Dendritic cell treated with granulocyte-macrophage colony-stimulating factor and Interleukin-4, amounts not matched to agents 40 ng/mL and 50 ng/mL, for 4 days (primary cell): ENCODE data around the gene PFDN1.

ENCODE experiments used
- H3K27ac Mint-ChIP-seq: one replicate; pipeline ENCODE4 v1.8.0; 2022; ENCODE audit warnings: mild to moderate bottlenecking, mixed read lengths
- H3K27me3 Mint-ChIP-seq: one replicate; pipeline ENCODE4 v1.8.0; 2022; ENCODE audit warnings: mild to moderate bottlenecking, mixed read lengths
- H3K36me3 Mint-ChIP-seq: one replicate; pipeline ENCODE4 v1.8.0; 2022; ENCODE audit warnings: low read depth, mixed read lengths
- H3K4me1 Mint-ChIP-seq: one replicate; pipeline ENCODE4 v1.8.0; 2022; ENCODE audit warnings: low read depth, mixed read lengths
- H3K4me3 Mint-ChIP-seq: one replicate; pipeline ENCODE4 v1.8.0; 2022; ENCODE audit warnings: mild to moderate bottlenecking, moderate library complexity, mixed read lengths
- H3K9me3 Mint-ChIP-seq: one replicate; pipeline ENCODE4 v1.8.0; 2022; ENCODE audit warnings: mixed read lengths
- intact Hi-C: fragments of 100-400 bp; cut with micrococcal nuclease; formaldehyde crosslinking; loops from one replicate; pipeline ENCODE4 v1.15.0; 2022

The PFDN1 gene

DNA sequence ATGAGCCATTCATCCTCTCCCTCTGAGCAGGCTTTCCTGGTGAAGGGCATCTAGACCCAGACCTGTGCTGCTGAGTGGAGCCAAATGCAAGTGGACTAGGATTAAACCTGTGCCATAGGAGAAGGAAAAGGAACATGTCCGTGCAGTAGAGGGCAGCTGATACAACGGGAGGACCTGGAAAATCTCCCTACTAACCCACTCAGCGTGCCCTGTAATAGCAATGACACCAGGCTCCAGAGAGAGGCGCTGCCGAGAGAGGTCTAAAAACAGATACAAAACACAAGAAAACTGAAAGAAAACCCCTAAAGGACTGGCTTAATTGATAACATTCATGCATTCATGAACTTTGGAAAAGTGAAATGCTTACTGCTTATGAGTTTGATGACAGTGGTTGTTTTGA lies 60.8 kb downstream of the PFDN1 start:
- Mint-ChIP-seq H3K4me3 (no peak overlapping the region), H3K27ac (no peak overlapping the region), H3K4me1 (peaks cover 42% of the 10 kb centered on the region), H3K9me3 (no peaks in the 10 kb centered on the region), H3K27me3 (no peaks in the 10 kb centered on the region), H3K36me3 (peaks cover 28% of the 10 kb centered on the region)
- intact Hi-C loops: no loop called here

GRCh38 chr5:140240987-140241706 lies 61.8 kb downstream of the PFDN1 start:
- intact Hi-C loops: no loop called here
- H3K36me3 Mint-ChIP-seq: peaks cover 26% of the 10 kb centered on the region
- H3K27me3 Mint-ChIP-seq: no peaks in the 10 kb centered on the region
- H3K4me3 Mint-ChIP-seq: no peak overlapping the region
- H3K27ac Mint-ChIP-seq: no peak overlapping the region
- H3K9me3 Mint-ChIP-seq: no peaks in the 10 kb centered on the region
- peaks cover 47% of the 10 kb centered on the region for H3K4me1 Mint-ChIP-seq

GRCh38 chr5:140239939-140240700 lies 62.8 kb downstream of the PFDN1 start:
- Mint-ChIP-seq H3K27me3 (no peaks in the 10 kb centered on the region), H3K4me1 (peaks cover 47% of the 10 kb centered on the region), H3K27ac (no peak overlapping the region), H3K4me3 (no peak overlapping the region), H3K36me3 (peaks cover 16% of the 10 kb centered on the region), H3K9me3 (no peaks in the 10 kb centered on the region)
- intact Hi-C loops: no loop called here

DNA sequence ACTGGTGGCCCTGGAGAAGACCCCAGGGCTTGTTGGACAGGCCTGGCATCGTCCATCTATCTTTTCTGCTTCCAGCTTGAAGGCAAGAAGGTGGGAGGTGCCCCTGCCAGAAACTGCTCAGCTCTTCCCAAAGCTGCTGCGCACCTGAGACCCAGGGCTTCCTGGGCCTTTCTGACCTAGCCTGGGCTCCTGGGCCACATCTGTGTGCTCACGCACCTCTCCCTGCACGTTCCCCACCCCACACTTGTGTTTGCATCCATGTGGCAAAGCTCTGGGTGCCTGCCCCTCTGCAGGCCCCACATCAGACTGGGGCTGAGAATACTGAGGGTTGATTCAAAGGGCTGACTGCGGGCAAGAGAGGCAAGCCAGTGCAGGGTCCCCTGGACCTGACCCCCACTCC lies 63.4 kb downstream of the PFDN1 start:
- H3K4me1 Mint-ChIP-seq: peaks cover 42% of the 10 kb centered on the region
- no peaks in the 10 kb centered on the region for H3K27me3 Mint-ChIP-seq
- H3K27ac Mint-ChIP-seq: no peak overlapping the region
- intact Hi-C loops: no loop called here
- peaks cover 9% of the 10 kb centered on the region for H3K36me3 Mint-ChIP-seq
- H3K4me3 Mint-ChIP-seq: no peak overlapping the region
- H3K9me3 Mint-ChIP-seq: no peaks in the 10 kb centered on the region

DNA sequence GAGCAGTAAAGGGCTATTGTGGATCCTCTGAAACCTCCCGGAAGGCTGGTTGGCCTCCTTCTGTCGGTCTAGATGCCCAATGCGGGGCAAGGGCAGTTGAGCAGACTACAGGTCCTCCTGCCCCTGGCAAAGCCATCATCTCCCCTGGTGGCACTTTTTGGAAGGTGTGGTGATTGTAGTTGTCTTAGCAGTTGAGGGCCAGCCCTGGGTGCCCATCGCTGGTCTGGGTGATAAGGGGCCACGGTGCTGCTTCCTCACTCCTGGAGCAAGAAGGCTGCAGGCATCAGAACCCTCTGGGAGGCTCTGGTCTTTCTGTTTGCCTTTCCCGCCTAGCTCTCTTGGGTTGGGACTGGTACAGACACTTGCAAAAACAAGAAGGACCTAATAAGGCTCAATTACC lies 64.1 kb downstream of the PFDN1 start:
- Mint-ChIP-seq H3K36me3 (peaks cover 2% of the 10 kb centered on the region), H3K27me3 (no peaks in the 10 kb centered on the region), H3K9me3 (no peaks in the 10 kb centered on the region), H3K27ac (no peak overlapping the region), H3K4me1 (peaks cover 40% of the 10 kb centered on the region), H3K4me3 (no peak overlapping the region)
- intact Hi-C loops: no loop called here

DNA sequence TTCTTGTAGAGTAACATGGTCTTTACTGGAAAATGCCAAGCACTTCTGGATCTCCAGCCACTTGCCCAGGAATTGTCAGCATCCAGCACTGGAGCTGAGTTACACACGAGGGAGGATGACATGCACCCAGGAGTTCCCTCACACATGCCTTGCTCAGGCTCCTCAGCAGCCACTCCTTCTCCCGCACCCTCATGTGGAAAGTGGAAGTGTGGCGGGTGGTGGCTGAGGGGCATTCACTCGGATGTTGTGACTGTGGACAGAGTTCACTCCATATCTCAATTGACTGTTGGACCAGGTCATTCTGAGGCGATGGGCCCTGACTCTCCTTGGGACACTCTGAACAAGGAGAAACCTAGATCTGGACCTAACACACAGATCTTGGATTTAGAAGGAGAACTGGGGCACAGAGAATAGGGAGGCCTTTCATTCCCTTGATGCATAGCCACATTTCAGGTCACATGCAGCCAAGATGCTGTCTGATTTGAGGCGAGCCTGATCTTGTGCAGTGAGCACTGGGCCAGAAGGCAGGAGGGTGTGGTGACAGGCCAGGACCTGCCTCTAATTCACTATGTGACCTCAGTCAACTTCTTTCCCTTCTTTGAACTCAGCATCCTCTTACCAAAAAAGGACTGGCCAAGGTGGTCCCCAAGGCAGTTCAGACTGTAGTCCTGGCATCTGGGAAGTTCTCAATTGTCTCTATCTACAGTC lies 65.9 kb downstream of the PFDN1 start:
- Mint-ChIP-seq H3K4me1 (peaks cover 41% of the 10 kb centered on the region), H3K9me3 (no peaks in the 10 kb centered on the region), H3K36me3 (no peaks in the 10 kb centered on the region), H3K27ac (no peak overlapping the region), H3K4me3 (no peak overlapping the region), H3K27me3 (no peaks in the 10 kb centered on the region)
- intact Hi-C loops: no loop called here

- Mint-ChIP-seq H3K27me3 (no peaks in the 10 kb centered on the region), H3K27ac (no peak overlapping the region), H3K36me3 (no peaks in the 10 kb centered on the region), H3K9me3 (no peaks in the 10 kb centered on the region), H3K4me1 (peaks cover 49% of the 10 kb centered on the region), H3K4me3 (no peak overlapping the region)
- intact Hi-C loops: no loop called here
Measured at GRCh38 chr5:140235791-140236551, 66.9 kb downstream of the PFDN1 start.

GRCh38 chr5:140234377-140234989 lies 68.4 kb downstream of the PFDN1 start:
- Mint-ChIP-seq H3K4me3 (no peak overlapping the region), H3K9me3 (no peaks in the 10 kb centered on the region), H3K27ac (no peak overlapping the region), H3K27me3 (no peaks in the 10 kb centered on the region), H3K36me3 (no peaks in the 10 kb centered on the region), H3K4me1 (peaks cover 49% of the 10 kb centered on the region)
- intact Hi-C loops: no loop called here

GRCh38 chr5:140232731-140233130 lies 70.2 kb downstream of the PFDN1 start:
- Mint-ChIP-seq H3K27ac (no peak overlapping the region), H3K9me3 (no peaks in the 10 kb centered on the region), H3K27me3 (no peaks in the 10 kb centered on the region), H3K4me3 (no peak overlapping the region), H3K36me3 (no peaks in the 10 kb centered on the region), H3K4me1 (peaks cover 36% of the 10 kb centered on the region)
- intact Hi-C loops: no loop called here

- Mint-ChIP-seq H3K27me3 (no peaks in the 10 kb centered on the region), H3K27ac (no peak overlapping the region), H3K4me1 (peaks cover 13% of the 10 kb centered on the region), H3K9me3 (no peaks in the 10 kb centered on the region), H3K4me3 (no peak overlapping the region), H3K36me3 (no peaks in the 10 kb centered on the region)
- intact Hi-C loops: no loop called here
Measured at GRCh38 chr5:140230373-140230772, 72.5 kb downstream of the PFDN1 start.

- Mint-ChIP-seq H3K4me1 (peaks cover 13% of the 10 kb centered on the region), H3K9me3 (no peaks in the 10 kb centered on the region), H3K4me3 (no peak overlapping the region), H3K27ac (no peak overlapping the region), H3K27me3 (no peaks in the 10 kb centered on the region), H3K36me3 (no peaks in the 10 kb centered on the region)
- intact Hi-C loops: no loop called here
Measured at GRCh38 chr5:140228364-140228837, 74.5 kb downstream of the PFDN1 start.

- H3K27me3 Mint-ChIP-seq: no peaks in the 10 kb centered on the region
- H3K27ac Mint-ChIP-seq: no peak overlapping the region
- no peaks in the 10 kb centered on the region for H3K36me3 Mint-ChIP-seq
- intact Hi-C loops: no loop called here
- H3K9me3 Mint-ChIP-seq: no peaks in the 10 kb centered on the region
- H3K4me3 Mint-ChIP-seq: no peak overlapping the region
- H3K4me1 Mint-ChIP-seq: peaks cover 26% of the 10 kb centered on the region
Measured at GRCh38 chr5:140227046-140227445, 75.9 kb downstream of the PFDN1 start.

GRCh38 chr5:140225396-140225795 lies 77.5 kb downstream of the PFDN1 start:
- H3K4me3 Mint-ChIP-seq: no peak overlapping the region
- H3K4me1 Mint-ChIP-seq: peaks cover 33% of the 10 kb centered on the region
- H3K9me3 Mint-ChIP-seq: no peaks in the 10 kb centered on the region
- peaks cover 1% of the 10 kb centered on the region for H3K27me3 Mint-ChIP-seq
- intact Hi-C loops: no loop called here
- peaks cover 11% of the 10 kb centered on the region for H3K36me3 Mint-ChIP-seq
- no peak overlapping the region for H3K27ac Mint-ChIP-seq
